ENCODE data around the gene BDKRB2.

DNA sequence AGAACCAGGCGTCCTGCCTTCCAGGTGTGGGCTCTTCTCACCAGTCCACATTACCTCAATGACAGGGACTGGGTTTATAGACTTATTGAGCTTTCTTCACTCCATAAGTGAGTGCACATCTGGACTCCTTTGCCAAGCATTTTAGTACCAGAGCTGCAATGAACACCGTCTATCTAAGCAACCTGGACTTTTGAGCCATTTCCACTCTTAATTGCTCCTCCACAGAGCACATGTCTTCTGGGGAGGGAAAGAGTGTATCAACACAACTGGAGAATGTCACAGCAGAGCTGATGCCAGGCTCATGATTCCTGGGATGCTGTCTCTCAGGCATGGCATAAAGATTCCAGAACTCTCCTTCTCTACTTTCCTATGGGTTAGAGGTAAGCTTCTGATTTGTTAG is 43.0 kb upstream of the BDKRB2 start:
- TF ChIP-seq, protein P1, sequence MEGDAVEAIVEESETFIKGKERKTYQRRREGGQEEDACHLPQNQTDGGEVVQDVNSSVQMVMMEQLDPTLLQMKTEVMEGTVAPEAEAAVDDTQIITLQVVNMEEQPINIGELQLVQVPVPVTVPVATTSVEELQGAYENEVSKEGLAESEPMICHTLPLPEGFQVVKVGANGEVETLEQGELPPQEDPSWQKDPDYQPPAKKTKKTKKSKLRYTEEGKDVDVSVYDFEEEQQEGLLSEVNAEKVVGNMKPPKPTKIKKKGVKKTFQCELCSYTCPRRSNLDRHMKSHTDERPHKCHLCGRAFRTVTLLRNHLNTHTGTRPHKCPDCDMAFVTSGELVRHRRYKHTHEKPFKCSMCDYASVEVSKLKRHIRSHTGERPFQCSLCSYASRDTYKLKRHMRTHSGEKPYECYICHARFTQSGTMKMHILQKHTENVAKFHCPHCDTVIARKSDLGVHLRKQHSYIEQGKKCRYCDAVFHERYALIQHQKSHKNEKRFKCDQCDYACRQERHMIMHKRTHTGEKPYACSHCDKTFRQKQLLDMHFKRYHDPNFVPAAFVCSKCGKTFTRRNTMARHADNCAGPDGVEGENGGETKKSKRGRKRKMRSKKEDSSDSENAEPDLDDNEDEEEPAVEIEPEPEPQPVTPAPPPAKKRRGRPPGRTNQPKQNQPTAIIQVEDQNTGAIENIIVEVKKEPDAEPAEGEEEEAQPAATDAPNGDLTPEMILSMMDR (conservative IDR thresholded peaks at IDR 0.05; ENCODE audit: low read depth, low read length) = no peak
- TF ChIP-seq EZH2 (IDR thresholded peaks at IDR 0.05; ENCODE audit: borderline replicate concordance, low read depth, low read length, poor library complexity, severe bottlenecking) = no peak

All from A673 (cell line).